ENCODE measurements around the gene SPNS2. TPM values are rescaled to one million over a fixed set of nuclear protein-coding genes. Genes with fewer than 3 reads are reported as not detected.
"Not testable (repeated sequence)": the region's sequence is repeated elsewhere in the genome, so short reads cannot be mapped to it uniquely, and the experiment has no call there.

The SPNS2 gene
- total and polyA plus RNA-seq, 4 donors, result 2.3 to 56.2 (median 17.2) TPM

GRCh38 chr17:4573115-4573514 lies 74.4 kb downstream of the SPNS2 start:
- DNase-seq (no peak), ATAC-seq (ENCODE audit: low FRiP score) (no peak)
- no peaks in the 10 kb centered on the region for H3K36me3 ChIP-seq (ENCODE audit: control insufficient read depth in 1 of 2, insufficient read depth in 2 of 2, low read length in 1 of 2)
- no peaks in the 10 kb centered on the region for H3K9me3 ChIP-seq (ENCODE audit: control insufficient read depth, low read length)
- H3K4me3 ChIP-seq (ENCODE audit: low read length in 2 of 2), result no peak overlapping the region
- H3K4me1 ChIP-seq (ENCODE audit: control insufficient read depth in 1 of 2, insufficient read depth in 2 of 2, low read length in 2 of 2), result no peaks in the 10 kb centered on the region
- intact Hi-C loops (cut with DNase I), result no loop called here
- WGBS, 2 donors, result 67 to 68% methylated on average over 4 of the region's 4 CpGs
- no peaks in the 10 kb centered on the region for H3K27me3 ChIP-seq (ENCODE audit: control insufficient read depth in 1 of 2, insufficient read depth in 2 of 2, low read length in 1 of 2)
- H3K27ac ChIP-seq (ENCODE audit: low read depth in 1 of 2, low read length in 2 of 2), result no peak overlapping the region

- H3K4me3 ChIP-seq (ENCODE audit: low read length in 2 of 2), result no peak overlapping the region
- H3K36me3 ChIP-seq (ENCODE audit: control insufficient read depth in 1 of 2, insufficient read depth in 2 of 2, low read length in 1 of 2), result no peaks in the 10 kb centered on the region
- no peaks in the 10 kb centered on the region for H3K4me1 ChIP-seq (ENCODE audit: control insufficient read depth in 1 of 2, insufficient read depth in 2 of 2, low read length in 2 of 2)
- no peak overlapping the region for H3K27ac ChIP-seq (ENCODE audit: low read depth in 1 of 2, low read length in 2 of 2)
- H3K27me3 ChIP-seq (ENCODE audit: control insufficient read depth in 1 of 2, insufficient read depth in 2 of 2, low read length in 1 of 2), result no peaks in the 10 kb centered on the region
- intact Hi-C loops (cut with DNase I), result no loop called here
- 61 to 72% methylated on average over 7 of the region's 7 CpGs for WGBS, 2 donors
- no peaks in the 10 kb centered on the region for H3K9me3 ChIP-seq (ENCODE audit: control insufficient read depth, low read length)
- DNase-seq, result no peak
- no peak for ATAC-seq (ENCODE audit: low FRiP score)
These were observed 75.0 kb downstream of the SPNS2 start for GRCh38 chr17:4573669-4574068.

GRCh38 chr17:4574448-4575045 lies 75.9 kb downstream of the SPNS2 start:
- Histone ChIP-seq H3K36me3 (ENCODE audit: control insufficient read depth in 1 of 2, insufficient read depth in 2 of 2, low read length in 1 of 2) (no peaks in the 10 kb centered on the region), H3K4me3 (ENCODE audit: low read length in 2 of 2) (no peak overlapping the region), H3K9me3 (ENCODE audit: control insufficient read depth, low read length) (no peaks in the 10 kb centered on the region), H3K27ac (ENCODE audit: low read depth in 1 of 2, low read length in 2 of 2) (no peak overlapping the region), H3K4me1 (ENCODE audit: control insufficient read depth in 1 of 2, insufficient read depth in 2 of 2, low read length in 2 of 2) (no peaks in the 10 kb centered on the region), H3K27me3 (ENCODE audit: control insufficient read depth in 1 of 2, insufficient read depth in 2 of 2, low read length in 1 of 2) (no peaks in the 10 kb centered on the region)
- intact Hi-C loops (cut with DNase I), result no loop called here
- DNase-seq (no peak), ATAC-seq (ENCODE audit: low FRiP score) (no peak)
- WGBS, 2 donors, result 95 to 98% methylated on average over 9 of the region's 9 CpGs

- Histone ChIP-seq H3K4me1 (ENCODE audit: control insufficient read depth in 1 of 2, insufficient read depth in 2 of 2, low read length in 2 of 2) (no peaks in the 10 kb centered on the region), H3K27ac (ENCODE audit: low read depth in 1 of 2, low read length in 2 of 2) (no peak overlapping the region), H3K4me3 (ENCODE audit: low read length in 2 of 2) (no peak overlapping the region), H3K27me3 (ENCODE audit: control insufficient read depth in 1 of 2, insufficient read depth in 2 of 2, low read length in 1 of 2) (no peaks in the 10 kb centered on the region), H3K36me3 (ENCODE audit: control insufficient read depth in 1 of 2, insufficient read depth in 2 of 2, low read length in 1 of 2) (no peaks in the 10 kb centered on the region), H3K9me3 (ENCODE audit: control insufficient read depth, low read length) (no peaks in the 10 kb centered on the region)
- DNase-seq (no peak), ATAC-seq (ENCODE audit: low FRiP score) (no peak)
- intact Hi-C loops (cut with DNase I), result no loop called here
- WGBS, 2 donors, result 81 to 85% methylated on average over 6 of the region's 6 CpGs
These were observed 77.5 kb downstream of the SPNS2 start for GRCh38 chr17:4576161-4576558.

- Histone ChIP-seq H3K9me3 (ENCODE audit: control insufficient read depth, low read length) (no peaks in the 10 kb centered on the region), H3K4me3 (ENCODE audit: low read length in 2 of 2) (no peak overlapping the region), H3K27ac (ENCODE audit: low read depth in 1 of 2, low read length in 2 of 2) (no peak overlapping the region), H3K36me3 (ENCODE audit: control insufficient read depth in 1 of 2, insufficient read depth in 2 of 2, low read length in 1 of 2) (no peaks in the 10 kb centered on the region), H3K27me3 (ENCODE audit: control insufficient read depth in 1 of 2, insufficient read depth in 2 of 2, low read length in 1 of 2) (no peaks in the 10 kb centered on the region), H3K4me1 (ENCODE audit: control insufficient read depth in 1 of 2, insufficient read depth in 2 of 2, low read length in 2 of 2) (no peaks in the 10 kb centered on the region)
- ATAC-seq (ENCODE audit: low FRiP score) (no peak), DNase-seq (peak in 1 of 2 donors; percentile 68)
- whole genome bisulfite sequencing, 2 donors, result 80 to 82% methylated on average over 18 of the region's 18 CpGs
- intact Hi-C loops (cut with DNase I), result no loop called here
These were observed 78.1 kb downstream of the SPNS2 start for GRCh38 chr17:4576729-4577322.

- intact Hi-C loops (cut with DNase I), result no loop called here
- no peak overlapping the region for H3K4me3 ChIP-seq (ENCODE audit: low read length in 2 of 2)
- DNase-seq (peak in 1 of 2 donors; percentile 32), ATAC-seq (ENCODE audit: low FRiP score) (no peak)
- no peaks in the 10 kb centered on the region for H3K9me3 ChIP-seq (ENCODE audit: control insufficient read depth, low read length)
- H3K27me3 ChIP-seq (ENCODE audit: control insufficient read depth in 1 of 2, insufficient read depth in 2 of 2, low read length in 1 of 2), result no peaks in the 10 kb centered on the region
- no peaks in the 10 kb centered on the region for H3K4me1 ChIP-seq (ENCODE audit: control insufficient read depth in 1 of 2, insufficient read depth in 2 of 2, low read length in 2 of 2)
- H3K27ac ChIP-seq (ENCODE audit: low read depth in 1 of 2, low read length in 2 of 2), result no peak overlapping the region
- WGBS, 2 donors, result 90 to 91% methylated on average over 8 of the region's 8 CpGs
- no peaks in the 10 kb centered on the region for H3K36me3 ChIP-seq (ENCODE audit: control insufficient read depth in 1 of 2, insufficient read depth in 2 of 2, low read length in 1 of 2)
These were observed 78.8 kb downstream of the SPNS2 start for GRCh38 chr17:4577386-4577993.

- peak in 1 of 2 donors; percentile 10 for DNase-seq
- H3K9me3 ChIP-seq (ENCODE audit: control insufficient read depth, low read length), result not testable (repeated sequence)
These were observed 79.7 kb downstream of the SPNS2 start for GRCh38 chr17:4578349-4578748.

GRCh38 chr17:4579678-4580077 lies 81.0 kb downstream of the SPNS2 start:
- Histone ChIP-seq H3K27me3 (ENCODE audit: control insufficient read depth in 1 of 2, insufficient read depth in 2 of 2, low read length in 1 of 2) (no peaks in the 10 kb centered on the region), H3K4me3 (ENCODE audit: low read length in 2 of 2) (no peak overlapping the region), H3K27ac (ENCODE audit: low read depth in 1 of 2, low read length in 2 of 2) (no peak overlapping the region), H3K9me3 (ENCODE audit: control insufficient read depth, low read length) (no peaks in the 10 kb centered on the region), H3K36me3 (ENCODE audit: control insufficient read depth in 1 of 2, insufficient read depth in 2 of 2, low read length in 1 of 2) (no peaks in the 10 kb centered on the region), H3K4me1 (ENCODE audit: control insufficient read depth in 1 of 2, insufficient read depth in 2 of 2, low read length in 2 of 2) (no peaks in the 10 kb centered on the region)
- DNase-seq (peak in 1 of 2 donors; percentile 21), ATAC-seq (ENCODE audit: low FRiP score) (no peak)
- 81 to 82% methylated on average over 11 of the region's 11 CpGs for WGBS, 2 donors
- intact Hi-C loops (cut with DNase I), result no loop called here

More at GRCh38 chr17:4578349-4578748, 79.7 kb downstream of the SPNS2 start:
- H3K4me3 ChIP-seq (ENCODE audit: low read length in 2 of 2); H3K4me1 ChIP-seq (ENCODE audit: control insufficient read depth in 1 of 2, insufficient read depth in 2 of 2, low read length in 2 of 2); ATAC-seq (ENCODE audit: low FRiP score); H3K27ac ChIP-seq (ENCODE audit: low read depth in 1 of 2, low read length in 2 of 2); H3K27me3 ChIP-seq (ENCODE audit: control insufficient read depth in 1 of 2, insufficient read depth in 2 of 2, low read length in 1 of 2); intact Hi-C loops (cut with DNase I); H3K36me3 ChIP-seq (ENCODE audit: control insufficient read depth in 1 of 2, insufficient read depth in 2 of 2, low read length in 1 of 2): not testable (repeated sequence)
- 96 to 98% methylated on average over 14 to 24 of the region's 24 CpGs for WGBS, 2 donors

GRCh38 chr17:4580291-4580690 lies 81.6 kb downstream of the SPNS2 start:
- no peaks in the 10 kb centered on the region for H3K36me3 ChIP-seq (ENCODE audit: control insufficient read depth in 1 of 2, insufficient read depth in 2 of 2, low read length in 1 of 2)
- WGBS, 2 donors, result 74 to 78% methylated on average over 7 of the region's 7 CpGs
- H3K27me3 ChIP-seq (ENCODE audit: control insufficient read depth in 1 of 2, insufficient read depth in 2 of 2, low read length in 1 of 2), result no peaks in the 10 kb centered on the region
- no peaks in the 10 kb centered on the region for H3K4me1 ChIP-seq (ENCODE audit: control insufficient read depth in 1 of 2, insufficient read depth in 2 of 2, low read length in 2 of 2)
- no peak overlapping the region for H3K27ac ChIP-seq (ENCODE audit: low read depth in 1 of 2, low read length in 2 of 2)
- no peaks in the 10 kb centered on the region for H3K9me3 ChIP-seq (ENCODE audit: control insufficient read depth, low read length)
- intact Hi-C loops (cut with DNase I), result no loop called here
- no peak overlapping the region for H3K4me3 ChIP-seq (ENCODE audit: low read length in 2 of 2)
- no peak for ATAC-seq (ENCODE audit: low FRiP score)
- DNase-seq, result peak in 1 of 2 donors; percentile 24
